H1 (cell line): Measurements from ENCODE around the gene DNA2. TPM values are rescaled to one million over a fixed set of nuclear protein-coding genes. Genes with fewer than 3 reads are reported as not detected.

Experiments used
- CTCF ChIA-PET: fragments of 300-600 bp; sonication (Branson Sonifier 250); formaldehyde crosslinking; loops from one replicate; lab custom pipeline; 2021; ENCODE audit not compliant: partially characterized antibody; lab: Charles Lee
- POLR2A ChIA-PET: fragments of 300-600 bp; sonication (Branson Sonifier 250); formaldehyde crosslinking; loops from one replicate; lab custom pipeline; 2021; ENCODE audit warnings: inconsistent platforms; ENCODE audit not compliant: partially characterized antibody; lab: Charles Lee
- DNase-seq, 2 experiments: peaks; one replicate each; pipeline versions ENCODE4 v3.0.0 to v3.0.0-alpha.2; 2010 to 2022; ENCODE audit warnings: low spot score in 2 of 2, low read depth in 1 of 2, mixed read lengths in 1 of 2
- FAIRE-seq: peaks from 2 replicates; lab custom pipeline; 2011; peaks lifted over from hg19 to GRCh38; lab: Jason Lieb, UNC
- H2AFZ ChIP-seq: 2 replicates; pipeline ENCODE4 v1.8.1; 2012; ENCODE audit warnings: low read length, inconsistent platforms
- H2AK5ac ChIP-seq: 2 replicates; pipeline ENCODE4 v1.6.1; 2013; ENCODE audit warnings: low read depth, low read length
- H2BK120ac ChIP-seq: replicated peaks from 2 replicates; pipeline ENCODE3; 2013; ENCODE audit warnings: low read depth, low read length, inconsistent platforms
- H2BK12ac ChIP-seq: 2 replicates; pipeline ENCODE4 v1.6.1; 2013; ENCODE audit warnings: low read depth, low read length
- H2BK15ac ChIP-seq: 2 replicates; pipeline ENCODE4 v1.6.1; 2013; ENCODE audit warnings: low read length
- H2BK20ac ChIP-seq: 2 replicates; pipeline ENCODE4 v1.6.1; 2013; ENCODE audit warnings: low read length
- H2BK5ac ChIP-seq: 2 replicates; pipeline ENCODE4 v1.6.1; 2013; ENCODE audit warnings: low read depth, low read length
- H3K14ac ChIP-seq: 2 replicates; pipeline ENCODE4 v1.6.1; 2013; ENCODE audit warnings: inconsistent platforms; ENCODE audit not compliant: insufficient read length
- H3K18ac ChIP-seq: 2 replicates; pipeline ENCODE4 v1.6.1; 2013; ENCODE audit warnings: low read length; ENCODE audit errors: extremely low read depth
- H3K23ac ChIP-seq: 2 replicates; pipeline ENCODE4 v1.6.1; 2013; ENCODE audit warnings: inconsistent platforms; ENCODE audit not compliant: insufficient read length
- H3K23me2 ChIP-seq: 2 replicates; pipeline ENCODE4 v1.6.1; 2013; ENCODE audit warnings: low read depth, low read length
- H3K27ac ChIP-seq: 2 replicates; pipeline ENCODE4 v1.6.1; 2011; ENCODE audit warnings: low read depth, low read length, inconsistent platforms
- H3K27me3 ChIP-seq, 4 experiments: replicated peaks in 1 of 4; 1 replicate in 1 of 4; 2 replicates in 3 of 4; pipeline versions ENCODE4 v1.6.1 to v1.8.1; 2011 to 2013; ENCODE audit warnings: low read length in 3 of 4, mild to moderate bottlenecking in 3 of 4, inconsistent platforms in 2 of 4, mixed read lengths in 2 of 4, moderate library complexity in 1 of 4; ENCODE audit not compliant: control insufficient read depth in 3 of 4, insufficient read depth in 3 of 4; ENCODE audit errors: extremely low read depth in 1 of 4
- H3K36me3 ChIP-seq, 4 experiments: 2 replicates each; pipeline versions ENCODE4 v1.6.1 to v1.8.1; 2011 to 2013; ENCODE audit warnings: mild to moderate bottlenecking in 4 of 4, low read length in 3 of 4, moderate library complexity in 2 of 4, control low read depth in 1 of 4, inconsistent platforms in 1 of 4; ENCODE audit not compliant: insufficient read depth in 4 of 4, control insufficient read depth in 2 of 4
- H3K4ac ChIP-seq: replicated peaks from 2 replicates; pipeline ENCODE3; 2013; ENCODE audit warnings: low read length, low read depth, mixed read lengths, inconsistent platforms; ENCODE audit not compliant: insufficient read length
- H3K4me1 ChIP-seq, 4 experiments: replicated peaks in 1 of 4; 1 replicate in 1 of 4; 2 replicates in 3 of 4; pipeline versions ENCODE4 v1.6.1 to v1.8.1; 2011 to 2013; ENCODE audit warnings: low read length in 3 of 4, inconsistent platforms in 2 of 4, mixed read lengths in 1 of 4; ENCODE audit not compliant: insufficient read depth in 4 of 4, control insufficient read depth in 3 of 4
- H3K4me2 ChIP-seq, 2 experiments: 2 replicates each; pipeline versions ENCODE4 v1.6.1 to v1.8.1; 2011 to 2013; ENCODE audit warnings: low read depth in 2 of 2, low read length in 2 of 2, control low read depth in 1 of 2, inconsistent platforms in 1 of 2, mild to moderate bottlenecking in 1 of 2; ENCODE audit not compliant: insufficient read depth in 1 of 2
- H3K4me3 ChIP-seq, 4 experiments: fragments of 200-600, 300-600 bp in 1 of 4; sonication (generic), shearing (Covaris generic), sonication (Bioruptor Twin) in 1 of 4; 2 replicates each; pipeline versions ENCODE4 v1.5.1 to v1.8.1; 2011 to 2016; ENCODE audit warnings: low read length in 4 of 4, low read depth in 3 of 4, control low read depth in 2 of 4, inconsistent platforms in 2 of 4, mild to moderate bottlenecking in 2 of 4, mixed read lengths in 1 of 4, moderate library complexity in 1 of 4; ENCODE audit not compliant: insufficient read depth in 2 of 4; ENCODE audit errors: extremely low read depth in 1 of 4
- H3K56ac ChIP-seq: replicated peaks from 2 replicates; pipeline ENCODE3; 2013; ENCODE audit warnings: low read depth, mild to moderate bottlenecking, mixed read lengths, low read length, inconsistent platforms; ENCODE audit not compliant: insufficient read length
- H3K79me1 ChIP-seq: 2 replicates; pipeline ENCODE4 v1.6.1; 2013; ENCODE audit warnings: low read depth, low read length, control low read depth
- H3K79me2 ChIP-seq, 2 experiments: 2 replicates each; pipeline versions ENCODE4 v1.6.1 to v1.8.1; 2012 to 2013; ENCODE audit warnings: low read length in 2 of 2, mild to moderate bottlenecking in 2 of 2, inconsistent platforms in 1 of 2; ENCODE audit not compliant: insufficient read depth in 2 of 2, control insufficient read depth in 1 of 2
- H3K9ac ChIP-seq, 4 experiments: replicated peaks in 1 of 4; 1 replicate in 1 of 4; 2 replicates in 3 of 4; pipeline versions ENCODE4 v1.6.1 to v1.8.1; 2011 to 2013; ENCODE audit warnings: low read depth in 3 of 4, low read length in 3 of 4, control low read depth in 2 of 4, mild to moderate bottlenecking in 2 of 4, moderate library complexity in 2 of 4, inconsistent platforms in 1 of 4; ENCODE audit errors: extremely low read depth in 1 of 4
- H3K9me3 ChIP-seq, 2 experiments: 2 replicates each; pipeline versions ENCODE4 v1.6.1 to v1.8.1; 2012 to 2013; ENCODE audit warnings: mild to moderate bottlenecking in 2 of 2, moderate library complexity in 2 of 2, control low read depth in 1 of 2, inconsistent platforms in 1 of 2, low read depth in 1 of 2, low read length in 1 of 2, mixed read lengths in 1 of 2; ENCODE audit not compliant: insufficient read depth in 2 of 2
- H4K20me1 ChIP-seq, 2 experiments: replicated peaks in 1 of 2; 2 replicates each; pipeline versions ENCODE3 to v1.8.1; 2011 to 2013; ENCODE audit warnings: inconsistent platforms in 2 of 2, low read length in 2 of 2, mild to moderate bottlenecking in 1 of 2; ENCODE audit not compliant: insufficient read depth in 2 of 2, control insufficient read depth in 1 of 2
- H4K5ac ChIP-seq: 2 replicates; pipeline ENCODE4 v1.6.1; 2013; ENCODE audit warnings: low read length, low read depth, mixed read lengths, inconsistent platforms; ENCODE audit not compliant: insufficient read length
- H4K8ac ChIP-seq: 2 replicates; pipeline ENCODE4 v1.8.0; 2013; ENCODE audit warnings: mild to moderate bottlenecking, moderate library complexity, low read length, inconsistent platforms; ENCODE audit not compliant: insufficient read depth; ENCODE audit errors: extremely low read depth
- H4K91ac ChIP-seq: replicated peaks from 2 replicates; pipeline ENCODE3; 2013; ENCODE audit warnings: low read length, mixed read lengths, inconsistent platforms; ENCODE audit not compliant: insufficient read length
- GTF2F1 ChIP-seq: IDR thresholded peaks from 2 replicates; pipeline ENCODE4 v1.6.1; 2012; ENCODE audit warnings: low read depth, low read length, improper control_type of control experiment, borderline replicate concordance
- KDM1A ChIP-seq: fragments of 200-600, 300-600 bp; sonication (generic); IDR thresholded peaks from 2 replicates; pipeline ENCODE4 v1.7.1; 2016; ENCODE audit warnings: mild to moderate bottlenecking, low read length, borderline replicate concordance
- RXRA ChIP-seq: IDR thresholded peaks from 2 replicates; pipeline ENCODE4 v1.6.1; 2011; ENCODE audit warnings: low read depth, mild to moderate bottlenecking, low read length, moderate library complexity; ENCODE audit not compliant: insufficient read depth
- SP1 ChIP-seq: IDR thresholded peaks from 2 replicates; pipeline ENCODE4 v1.6.1; 2011; ENCODE audit warnings: low read depth, low read length
- SUZ12 ChIP-seq: fragments of 200-600 bp; sonication (generic); IDR thresholded peaks from 2 replicates; pipeline ENCODE4 v1.6.1; 2012; ENCODE audit warnings: mild to moderate bottlenecking, inconsistent platforms, low read length, moderate library complexity, mixed read lengths
- TCF12 ChIP-seq: IDR thresholded peaks from 2 replicates; pipeline ENCODE4 v1.6.1; 2011; ENCODE audit warnings: low read depth, mild to moderate bottlenecking, low read length
- TEAD4 ChIP-seq: IDR thresholded peaks from 2 replicates; pipeline ENCODE4 v1.6.1; 2012; ENCODE audit warnings: low read depth, low read length, inconsistent platforms, mixed read lengths
- WGBS, 2 experiments: shearing (Covaris generic) in 1 of 2; methylation state at CpG; one replicate each; pipeline versions ENCODE4 v1.1.6 to v1.1.7; 2013 to 2015; ENCODE audit warnings: low lambda C conversion rate in 2 of 2, mixed read lengths in 2 of 2, inconsistent platforms in 1 of 2, low coverage in 1 of 2, missing lambda C conversion rate in 1 of 2; ENCODE audit not compliant: insufficient replicate concordance in 2 of 2, insufficient coverage in 1 of 2, insufficient read length in 1 of 2; ENCODE audit errors: extremely low coverage in 1 of 2, missing lambda C conversion rate in 1 of 2; 5-methylcytosine and 5-hydroxymethylcytosine counted together
- polyA plus RNA-seq, 7 experiments: library from polyadenylated mRNA; depleted of rRNA in 3 of 7; stranded (reverse) in 5 of 7; unstranded in 2 of 7; fragments of >200 nt in 5 of 7; fragments of 200-250 nt in 2 of 7; gene quantifications; 1 replicate in 5 of 7; 2 replicates in 1 of 7; 4 replicates in 1 of 7; pipeline versions ENCODE4 v1.2.1 to v1.2.3, GENCODE V29; 2011 to 2013; ENCODE audit warnings: missing spikeins in 2 of 7, mixed read lengths in 2 of 7
- total RNA-seq: library from RNA; stranded (reverse); fragmentation: NEBNext Ultra II Directional; extraction: Animal tissue kit (Norgen Biotek cat#: 25700); gene quantifications from 2 replicates; pipeline ENCODE4 v1.2.1, GENCODE V29; 2021

DNA2 gene
- total and polyA plus RNA-seq, 2 of the 8 experiments (the other 6 are each of a cell fraction or from before 2014, with no cell fraction given), result 16.0 to 57.9 TPM

GRCh38 chr10:68446179-68446578 is 25.6 kb downstream of the DNA2 start:
- WGBS, 2 experiments, result 75% methylated on average over 1 of the region's 1 CpG; no CpG with 5 or more reads in 1 of the 2 experiments
- no peak overlapping the region for H2AK5ac ChIP-seq
- no peak overlapping the region for H4K8ac ChIP-seq
- H4K91ac ChIP-seq, result no peak overlapping the region
- no peaks in the 10 kb centered on the region for H3K4me1 ChIP-seq
- no peak overlapping the region for H2BK5ac ChIP-seq
- ChIA-PET POLR2A (interaction anchor here (1.2 kb wide), 1 partner anchor 13 kb away, joined by 3 read pairs; no protein-coding TSS in a partner anchor), CTCF (no interaction called here)
- no peaks in the 10 kb centered on the region for H3K79me2 ChIP-seq
- H3K27me3 ChIP-seq, result no peaks in the 10 kb centered on the region
- peaks cover 0 to 2% of the 10 kb centered on the region in 2 experiments for H4K20me1 ChIP-seq
- no peaks in the 10 kb centered on the region for H3K23me2 ChIP-seq
- H3K36me3 ChIP-seq, result peaks cover 3 to 75% (median 32%) of the 10 kb centered on the region in 4 experiments; a peak in 6 of 8 replicates
- no peak overlapping the region for H2BK20ac ChIP-seq
- no peak overlapping the region for H3K27ac ChIP-seq
- no peak overlapping the region for H2BK120ac ChIP-seq
- no peak overlapping the region for H3K14ac ChIP-seq
- no peak overlapping the region for H2BK15ac ChIP-seq
- no peaks in the 10 kb centered on the region for H3K79me1 ChIP-seq
- H2BK12ac ChIP-seq, result no peak overlapping the region
- H3K4me2 ChIP-seq, result no peak overlapping the region
- H4K5ac ChIP-seq, result no peak overlapping the region
- H3K56ac ChIP-seq, result no peak overlapping the region
- H3K9ac ChIP-seq, result no peak overlapping the region
- no peak overlapping the region for H3K4me3 ChIP-seq
- DNase-seq (no peak), FAIRE-seq (no peak)
- no peak for TF ChIP-seq SP1
- TF ChIP-seq RXRA, result no peak
- TF ChIP-seq KDM1A, result no peak
- TF ChIP-seq TEAD4, result no peak
- no peak for TF ChIP-seq TCF12
- no peak for TF ChIP-seq GTF2F1
- TF ChIP-seq SUZ12, result no peak
- H2AFZ ChIP-seq, result no peak overlapping the region
- H3K9me3 ChIP-seq, result no peaks in the 10 kb centered on the region
- no peak overlapping the region for H3K23ac ChIP-seq
- no peak overlapping the region for H3K18ac ChIP-seq
- no peak overlapping the region for H3K4ac ChIP-seq
